ENCODE data around the gene ZNF804B.

- TF ChIP-seq TAF1 (IDR thresholded peaks at IDR 0.05; ENCODE audit: borderline replicate concordance, low read depth, low read length), result no peak
- TF ChIP-seq POLR2A (IDR thresholded peaks at IDR 0.05; ENCODE audit: low read depth, low read length), result no peak
- TF ChIP-seq POLR2AphosphoS5 (IDR thresholded peaks at IDR 0.05; ENCODE audit: low read depth, low read length), result no peak
These were observed 370.3 kb downstream of the ZNF804B start for GRCh38 chr7:89129600-89130375.

Data from GM12892 (cell line).